SK-N-SH (cell line): Measurements from ENCODE around the gene C13orf46. TPM values are rescaled to one million over a fixed set of nuclear protein-coding genes. Genes with fewer than 3 reads are reported as not detected.
A peak's percentile ranks its signal among the peaks of the same experiment; 100 is the strongest.

Source experiments
- CTCF ChIA-PET: fragments of 300-600, 350-600 bp; formaldehyde crosslinking; extraction: SDS; loops from one replicate; lab custom pipeline; 2021; lab: Yijun Ruan, JAX
- POLR2A ChIA-PET: fragments of 350-600 bp; sonication (Branson Sonifier 250); formaldehyde crosslinking; extraction: SDS; loops from one replicate; lab custom pipeline; 2020; ENCODE audit warnings: antibody characterized with exemption, inconsistent platforms; lab: Yijun Ruan, JAX
- DNase-seq: peaks from one replicate; pipeline ENCODE4 v3.0.0; 2012
- H2AFZ ChIP-seq: fragments of 200-600 bp; sonication (generic); 2 replicates; pipeline ENCODE4 v1.8.1; 2016; ENCODE audit warnings: antibody characterized with exemption, mild to moderate bottlenecking, low read depth
- H3F3A ChIP-seq: fragments of 200-600 bp; sonication (generic); replicated peaks from 2 replicates; pipeline ENCODE3; 2016; ENCODE audit warnings: antibody characterized with exemption, mild to moderate bottlenecking; ENCODE audit not compliant: insufficient read depth
- H3K27ac ChIP-seq, 2 experiments: fragments of 200-500 bp in 1 of 2; fragments of 200-600 bp in 1 of 2; sonication (Bioruptor generic) in 1 of 2; sonication (generic), shearing (Covaris generic) in 1 of 2; 2 replicates each; pipeline versions ENCODE4 v1.5.1 to v1.6.1; 2014 to 2016; ENCODE audit warnings: low read depth in 2 of 2, inconsistent platforms in 1 of 2, low read length in 1 of 2, mild to moderate bottlenecking in 1 of 2, mixed read lengths in 1 of 2
- H3K27me3 ChIP-seq: fragments of 200-600 bp; sonication (generic), shearing (Covaris generic); 2 replicates; pipeline ENCODE4 v1.6.1; 2016; ENCODE audit warnings: mixed run types; ENCODE audit not compliant: insufficient read depth
- H3K36me3 ChIP-seq, 2 experiments: fragments of 200-500 bp in 1 of 2; fragments of 200-600 bp in 1 of 2; sonication (Bioruptor generic) in 1 of 2; sonication (generic) in 1 of 2; replicated peaks in 1 of 2; 2 replicates each; pipeline versions ENCODE3 to v1.5.1; 2014 to 2016; ENCODE audit warnings: low read length in 1 of 2, mild to moderate bottlenecking in 1 of 2; ENCODE audit not compliant: insufficient read depth in 2 of 2, control insufficient read depth in 1 of 2
- H3K4me1 ChIP-seq, 2 experiments: fragments of 200-500 bp in 1 of 2; fragments of 200-600 bp in 1 of 2; sonication (Bioruptor generic) in 1 of 2; sonication (generic), shearing (Covaris generic) in 1 of 2; 2 replicates each; pipeline versions ENCODE4 v1.5.1 to v1.6.1; 2014 to 2016; ENCODE audit warnings: low read depth in 1 of 2, low read length in 1 of 2, mixed run types in 1 of 2; ENCODE audit not compliant: insufficient read depth in 2 of 2, control insufficient read depth in 1 of 2
- H3K4me2 ChIP-seq: fragments of 200-600 bp; sonication (generic), shearing (Covaris generic); 2 replicates; pipeline ENCODE4 v1.6.1; 2017; ENCODE audit warnings: mixed run types
- H3K4me3 ChIP-seq, 2 experiments: fragments of 200-500 bp in 1 of 2; fragments of 200-600 bp in 1 of 2; sonication (Bioruptor generic) in 1 of 2; sonication (generic), shearing (Covaris generic) in 1 of 2; 2 replicates each; pipeline versions ENCODE4 v1.5.1 to v1.8.1; 2014 to 2016; ENCODE audit warnings: low read depth in 2 of 2, inconsistent platforms in 1 of 2, low read length in 1 of 2, mild to moderate bottlenecking in 1 of 2, mixed read lengths in 1 of 2, moderate library complexity in 1 of 2
- H3K79me2 ChIP-seq: fragments of 200-600 bp; sonication (generic); 2 replicates; pipeline ENCODE4 v1.8.1; 2017; ENCODE audit warnings: mild to moderate bottlenecking; ENCODE audit not compliant: insufficient read depth
- H3K9ac ChIP-seq: fragments of 200-600 bp; sonication (generic); 2 replicates; pipeline ENCODE4 v1.6.1; 2017; ENCODE audit warnings: mixed run types
- H3K9me2 ChIP-seq: fragments of 200-600 bp; sonication (generic); 2 replicates; pipeline ENCODE4 v1.6.1; 2017; ENCODE audit warnings: mixed run types
- H3K9me3 ChIP-seq: fragments of 200-600 bp; sonication (generic); 2 replicates; pipeline ENCODE4 v1.6.1; 2017; ENCODE audit warnings: mixed run types, mild to moderate bottlenecking, moderate library complexity
- H4K20me1 ChIP-seq: fragments of 200-600 bp; sonication (generic); 2 replicates; pipeline ENCODE4 v1.6.1; 2017; ENCODE audit warnings: mild to moderate bottlenecking, mixed run types; ENCODE audit not compliant: insufficient read depth
- EP300 ChIP-seq, 2 experiments: IDR thresholded peaks; 2 replicates each; pipeline versions ENCODE4 v1.4.0 to v1.6.1; 2012; ENCODE audit warnings: borderline replicate concordance in 1 of 2, low read depth in 1 of 2, low read length in 1 of 2
- EZH2phosphoT487 ChIP-seq: fragments of 200-600 bp; sonication (generic); IDR thresholded peaks from 2 replicates; pipeline ENCODE4 v1.6.1; 2017; ENCODE audit warnings: low read depth, mixed run types, mild to moderate bottlenecking, antibody characterized with exemption, moderate library complexity, borderline replicate concordance
- FOXM1 ChIP-seq: IDR thresholded peaks from 2 replicates; pipeline ENCODE4 v1.4.0; 2012; ENCODE audit warnings: low read depth, mild to moderate bottlenecking
- GABPA ChIP-seq: IDR thresholded peaks from 2 replicates; pipeline ENCODE4 v1.4.0; 2012; ENCODE audit warnings: low read depth, mild to moderate bottlenecking
- MEF2A ChIP-seq: IDR thresholded peaks from 2 replicates; pipeline ENCODE4 v1.4.0; 2012; ENCODE audit warnings: low read depth, borderline replicate concordance
- NFIC ChIP-seq: IDR thresholded peaks from 2 replicates; pipeline ENCODE4 v1.4.0; 2012; ENCODE audit warnings: borderline replicate concordance
- POLR2AphosphoS5 ChIP-seq: IDR thresholded peaks from 2 replicates; pipeline ENCODE4 v1.6.1; 2012; ENCODE audit warnings: low read depth, low read length
- RAD21 ChIP-seq: IDR thresholded peaks from 2 replicates; pipeline ENCODE4 v1.6.1; 2012; ENCODE audit warnings: mild to moderate bottlenecking, low read length
- RFX5 ChIP-seq: IDR thresholded peaks from 2 replicates; pipeline ENCODE4 v1.6.1; 2012; ENCODE audit warnings: mild to moderate bottlenecking, improper control_type of control experiment, low read length
- SMC3 ChIP-seq: IDR thresholded peaks from 2 replicates; pipeline ENCODE4 v1.6.1; 2012; ENCODE audit warnings: low read depth, low read length, improper control_type of control experiment
- ZBTB33 ChIP-seq: IDR thresholded peaks from 2 replicates; pipeline ENCODE4 v1.4.0; 2012; ENCODE audit warnings: low read depth, borderline replicate concordance
- WGBS: methylation state at CpG from one replicate; pipeline ENCODE4 v1.1.6; 2017; ENCODE audit warnings: low lambda C conversion rate; 5-methylcytosine and 5-hydroxymethylcytosine counted together
- polyA plus RNA-seq, 3 experiments: library from polyadenylated mRNA; depleted of rRNA; stranded (reverse); fragments of >200 nt; gene quantifications; 2 replicates each; pipeline ENCODE4 v1.2.3, GENCODE V29; 2012
- TF ChIP-seq, protein P1 (sequence below): fragments of 200-600 bp; sonication (generic); IDR thresholded peaks from 2 replicates; pipeline ENCODE4 v1.6.1; 2017; ENCODE audit warnings: antibody characterized with exemption, mild to moderate bottlenecking, moderate library complexity
- TF ChIP-seq, protein P2 (sequence below): IDR thresholded peaks from 2 replicates; pipeline ENCODE4 v1.6.1; 2012; ENCODE audit warnings: mild to moderate bottlenecking, low read depth, low read length, moderate library complexity

Gene C13orf46
- polyA plus RNA-seq, 1 of the 3 experiments (the other 2 are of a cell fraction): 1.7 TPM

DNA sequence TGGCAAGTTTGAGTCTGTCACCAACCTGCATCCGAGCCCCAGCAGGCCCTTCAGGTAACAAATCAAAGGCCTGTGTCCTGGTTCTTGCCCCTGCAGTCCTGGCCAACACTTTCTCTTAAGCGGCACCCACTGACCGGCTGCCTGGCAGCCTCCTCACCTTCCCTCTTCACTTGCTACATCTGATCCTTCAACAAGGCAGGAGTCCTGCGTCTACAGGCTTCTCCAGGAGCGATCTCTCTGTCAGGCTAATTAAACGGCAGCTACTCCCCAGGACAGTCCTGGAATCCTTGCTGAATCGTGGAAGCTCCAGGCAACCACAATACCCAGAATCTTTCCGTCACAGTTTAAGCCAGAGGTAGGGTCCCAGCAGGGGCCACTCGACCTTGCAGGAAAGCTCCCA is 68.9 kb downstream of the C13orf46 start:
- Histone ChIP-seq H3K4me3 (no peak overlapping the region), H3F3A (peaks cover 37% of the 10 kb centered on the region), H2AFZ (no peak overlapping the region; the same call in 1 of the 2 replicates), H3K79me2 (no peaks in the 10 kb centered on the region), H3K9ac (no peak overlapping the region), H3K4me1 (peaks cover 17 to 36% of the 10 kb centered on the region in 2 experiments), H3K27me3 (no peaks in the 10 kb centered on the region), H3K36me3 (no peaks in the 10 kb centered on the region), H3K27ac (no peak overlapping the region), H3K4me2 (no peak overlapping the region), H3K9me2 (no peaks in the 10 kb centered on the region), H3K9me3 (no peaks in the 10 kb centered on the region), H4K20me1 (no peaks in the 10 kb centered on the region)
- CTCF ChIA-PET: no interaction called here
- DNase-seq: no peak
- 94% methylated on average over 9 of the region's 9 CpGs for WGBS
- TF ChIP-seq FOXM1: no peak
- TF ChIP-seq RFX5: no peak
- no peak for TF ChIP-seq GABPA
- POLR2A ChIA-PET: no interaction called here

GRCh38 chr13:113904411-113904810 is 69.5 kb downstream of the C13orf46 start:
- H3K4me2 ChIP-seq: no peak overlapping the region
- ChIA-PET POLR2A (no interaction called here), CTCF (interaction anchor here (0.7 kb wide), 1 partner anchor 25 kb away, joined by 3 read pairs; no protein-coding TSS in a partner anchor)
- H3K9me3 ChIP-seq: no peaks in the 10 kb centered on the region
- H3K36me3 ChIP-seq: no peaks in the 10 kb centered on the region
- H3K9me2 ChIP-seq: no peaks in the 10 kb centered on the region
- H3F3A ChIP-seq: peaks cover 37% of the 10 kb centered on the region
- 88% methylated on average over 8 of the region's 8 CpGs for WGBS
- H3K4me1 ChIP-seq: peaks cover 17 to 36% of the 10 kb centered on the region in 2 experiments
- no peak overlapping the region for H3K9ac ChIP-seq
- H3K27me3 ChIP-seq: no peaks in the 10 kb centered on the region
- no peak overlapping the region for H3K4me3 ChIP-seq
- H4K20me1 ChIP-seq: no peaks in the 10 kb centered on the region
- DNase-seq: no peak
- H3K27ac ChIP-seq: no peak overlapping the region
- H3K79me2 ChIP-seq: no peaks in the 10 kb centered on the region
- TF ChIP-seq RAD21 (peak; percentile 57), SMC3 (peak; percentile 26; the same call in 1 of the 2 replicates), ZBTB33 (no peak)
- TF ChIP-seq, protein P1, sequence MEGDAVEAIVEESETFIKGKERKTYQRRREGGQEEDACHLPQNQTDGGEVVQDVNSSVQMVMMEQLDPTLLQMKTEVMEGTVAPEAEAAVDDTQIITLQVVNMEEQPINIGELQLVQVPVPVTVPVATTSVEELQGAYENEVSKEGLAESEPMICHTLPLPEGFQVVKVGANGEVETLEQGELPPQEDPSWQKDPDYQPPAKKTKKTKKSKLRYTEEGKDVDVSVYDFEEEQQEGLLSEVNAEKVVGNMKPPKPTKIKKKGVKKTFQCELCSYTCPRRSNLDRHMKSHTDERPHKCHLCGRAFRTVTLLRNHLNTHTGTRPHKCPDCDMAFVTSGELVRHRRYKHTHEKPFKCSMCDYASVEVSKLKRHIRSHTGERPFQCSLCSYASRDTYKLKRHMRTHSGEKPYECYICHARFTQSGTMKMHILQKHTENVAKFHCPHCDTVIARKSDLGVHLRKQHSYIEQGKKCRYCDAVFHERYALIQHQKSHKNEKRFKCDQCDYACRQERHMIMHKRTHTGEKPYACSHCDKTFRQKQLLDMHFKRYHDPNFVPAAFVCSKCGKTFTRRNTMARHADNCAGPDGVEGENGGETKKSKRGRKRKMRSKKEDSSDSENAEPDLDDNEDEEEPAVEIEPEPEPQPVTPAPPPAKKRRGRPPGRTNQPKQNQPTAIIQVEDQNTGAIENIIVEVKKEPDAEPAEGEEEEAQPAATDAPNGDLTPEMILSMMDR: peak; percentile 35
- no peak overlapping the region for H2AFZ ChIP-seq

DNA sequence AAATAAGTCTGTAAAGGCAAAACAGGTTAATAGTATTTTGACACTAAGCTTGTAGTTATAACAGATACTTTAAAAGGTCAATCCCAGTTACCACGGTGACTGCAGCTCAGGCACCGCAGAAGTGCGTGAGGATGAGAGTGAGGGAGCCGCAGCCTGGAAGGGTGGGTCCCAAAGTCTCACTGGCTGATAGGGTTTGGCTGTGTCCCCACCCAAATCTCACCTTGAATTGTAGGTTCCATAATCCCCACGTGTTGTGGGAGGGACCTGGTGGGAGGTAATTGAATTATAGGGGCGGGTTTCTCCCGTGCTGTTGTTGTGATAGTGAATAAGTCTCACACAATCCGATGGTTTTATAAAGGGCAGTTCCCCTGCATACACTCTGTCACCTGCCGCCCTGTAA is 70.0 kb downstream of the C13orf46 start:
- H3K4me1 ChIP-seq: peaks cover 16 to 36% of the 10 kb centered on the region in 2 experiments
- DNase-seq: no peak
- no peak overlapping the region for H3K4me3 ChIP-seq
- H3K4me2 ChIP-seq: no peak overlapping the region
- no peaks in the 10 kb centered on the region for H4K20me1 ChIP-seq
- no peaks in the 10 kb centered on the region for H3K9me3 ChIP-seq
- no peaks in the 10 kb centered on the region for H3K36me3 ChIP-seq
- no peak overlapping the region for H2AFZ ChIP-seq
- no peaks in the 10 kb centered on the region for H3K27me3 ChIP-seq
- CTCF ChIA-PET: interaction anchor here (0.7 kb wide), 1 partner anchor 25 kb away, joined by 3 read pairs; no protein-coding TSS in a partner anchor
- H3K9me2 ChIP-seq: no peaks in the 10 kb centered on the region
- WGBS: 88% methylated on average over 8 of the region's 9 CpGs
- H3F3A ChIP-seq: peaks cover 37% of the 10 kb centered on the region
- POLR2A ChIA-PET: no interaction called here
- peak overlapping the region in 1 of 2 experiments; percentile 32; a peak in 2 of 4 replicates for H3K27ac ChIP-seq
- no peak overlapping the region for H3K9ac ChIP-seq
- no peaks in the 10 kb centered on the region for H3K79me2 ChIP-seq
- TF ChIP-seq SMC3 (no peak), NFIC (no peak), POLR2AphosphoS5 (no peak), EP300 (IDR thresholded peaks at IDR 0.05; ENCODE audit: borderline replicate concordance in 1 of 2, low read depth in 1 of 2, low read length in 1 of 2) (no peak), EZH2phosphoT487 (no peak), MEF2A (no peak)
- TF ChIP-seq, protein P2, sequence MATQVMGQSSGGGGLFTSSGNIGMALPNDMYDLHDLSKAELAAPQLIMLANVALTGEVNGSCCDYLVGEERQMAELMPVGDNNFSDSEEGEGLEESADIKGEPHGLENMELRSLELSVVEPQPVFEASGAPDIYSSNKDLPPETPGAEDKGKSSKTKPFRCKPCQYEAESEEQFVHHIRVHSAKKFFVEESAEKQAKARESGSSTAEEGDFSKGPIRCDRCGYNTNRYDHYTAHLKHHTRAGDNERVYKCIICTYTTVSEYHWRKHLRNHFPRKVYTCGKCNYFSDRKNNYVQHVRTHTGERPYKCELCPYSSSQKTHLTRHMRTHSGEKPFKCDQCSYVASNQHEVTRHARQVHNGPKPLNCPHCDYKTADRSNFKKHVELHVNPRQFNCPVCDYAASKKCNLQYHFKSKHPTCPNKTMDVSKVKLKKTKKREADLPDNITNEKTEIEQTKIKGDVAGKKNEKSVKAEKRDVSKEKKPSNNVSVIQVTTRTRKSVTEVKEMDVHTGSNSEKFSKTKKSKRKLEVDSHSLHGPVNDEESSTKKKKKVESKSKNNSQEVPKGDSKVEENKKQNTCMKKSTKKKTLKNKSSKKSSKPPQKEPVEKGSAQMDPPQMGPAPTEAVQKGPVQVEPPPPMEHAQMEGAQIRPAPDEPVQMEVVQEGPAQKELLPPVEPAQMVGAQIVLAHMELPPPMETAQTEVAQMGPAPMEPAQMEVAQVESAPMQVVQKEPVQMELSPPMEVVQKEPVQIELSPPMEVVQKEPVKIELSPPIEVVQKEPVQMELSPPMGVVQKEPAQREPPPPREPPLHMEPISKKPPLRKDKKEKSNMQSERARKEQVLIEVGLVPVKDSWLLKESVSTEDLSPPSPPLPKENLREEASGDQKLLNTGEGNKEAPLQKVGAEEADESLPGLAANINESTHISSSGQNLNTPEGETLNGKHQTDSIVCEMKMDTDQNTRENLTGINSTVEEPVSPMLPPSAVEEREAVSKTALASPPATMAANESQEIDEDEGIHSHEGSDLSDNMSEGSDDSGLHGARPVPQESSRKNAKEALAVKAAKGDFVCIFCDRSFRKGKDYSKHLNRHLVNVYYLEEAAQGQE: no peak
